ENCODE measurements around the gene SP2.

- no peak for TF ChIP-seq POLR2AphosphoS5 (IDR thresholded peaks at IDR 0.05; ENCODE audit: low read depth, low read length)
- TF ChIP-seq TAF1 (IDR thresholded peaks at IDR 0.05; ENCODE audit: low read depth, low read length), result no peak
- no peak for TF ChIP-seq POLR2A (IDR thresholded peaks at IDR 0.05; ENCODE audit: low read depth, low read length)
- no peak for TF ChIP-seq PAX5 (IDR thresholded peaks at IDR 0.05; ENCODE audit: insufficient read depth, low read length, severe bottlenecking)
- TF ChIP-seq SPI1 (IDR thresholded peaks at IDR 0.05; ENCODE audit: low read depth, low read length), result no peak
Measured at GRCh38 chr17:47884905-47885730, 10.9 kb upstream of the SP2 start.

Measured in GM12891 (cell line).